K562 (cell line): ENCODE data around the gene TSC22D2.

Experiments used
- CBFB ChIP-seq: sonication (generic); formaldehyde crosslinking; IDR thresholded peaks from 2 replicates; pipeline ENCODE4 v1.4.0; 2020; ENCODE audit warnings: mild to moderate bottlenecking, missing genetic modification reagents
- ESRRB ChIP-seq: fragments of 250-450 bp; sonication (Bioruptor Pico); IDR thresholded peaks from 2 replicates; pipeline ENCODE4 v1.5.0; 2020; ENCODE audit warnings: mild to moderate bottlenecking, moderate library complexity, borderline replicate concordance
- NR2F6 ChIP-seq: fragments of 450-650 bp; formaldehyde crosslinking; IDR thresholded peaks from 2 replicates; pipeline ENCODE4 v1.4.0; 2020; ENCODE audit warnings: mild to moderate bottlenecking
- REST ChIP-seq, 2 experiments: fragments of 450-650 bp; formaldehyde crosslinking in 1 of 2; IDR thresholded peaks; 2 replicates each; pipeline versions ENCODE4 v1.4.0 to v1.6.1; 2014 to 2020; ENCODE audit warnings: mild to moderate bottlenecking in 2 of 2, borderline replicate concordance in 1 of 2, low read depth in 1 of 2
- SRSF3 ChIP-seq: fragments of 200-400 bp; formaldehyde crosslinking; IDR thresholded peaks from 2 replicates; pipeline ENCODE4 v1.6.1; 2016; ENCODE audit warnings: mild to moderate bottlenecking, low read length, moderate library complexity; ENCODE audit not compliant: insufficient read depth
- ZC3H11A ChIP-seq: IDR thresholded peaks from 2 replicates; pipeline ENCODE4 v1.6.1; 2012; ENCODE audit warnings: low read depth, low read length, improper control_type of control experiment
- ZKSCAN3 ChIP-seq: fragments of 250-450 bp; sonication (Bioruptor Pico); IDR thresholded peaks from 2 replicates; pipeline ENCODE4 v1.4.0; 2020

- TF ChIP-seq ESRRB (CRISPR knock-in tag), result no peak
- no peak for TF ChIP-seq NR2F6 (CRISPR knock-in tag)
- TF ChIP-seq SRSF3, result no peak
- TF ChIP-seq ZC3H11A, result no peak
- no peak for TF ChIP-seq ZKSCAN3 (CRISPR knock-in tag)
- no peak for TF ChIP-seq REST (IDR thresholded peaks at IDR 0.05; ENCODE audit: borderline replicate concordance)
- no peak for TF ChIP-seq REST (CRISPR knock-in tag; IDR thresholded peaks at IDR 0.05; ENCODE audit: low read depth)
- no peak for TF ChIP-seq CBFB
Measured at GRCh38 chr3:150511122-150511821, 103.2 kb downstream of the TSC22D2 start.
